ENCODE measurements around the gene SMIM36. TPM values are rescaled to one million over a fixed set of nuclear protein-coding genes. Genes with fewer than 3 reads are reported as not detected.
"Not testable (repeated sequence)": the region's sequence is repeated elsewhere in the genome, so short reads cannot be mapped to it uniquely, and the experiment has no call there.

Gene SMIM36
- not detected in 2 replicates for total RNA-seq (2014; rRNA removed; shearing (Covaris generic))

- in situ Hi-C loops (cut with HindIII; ENCODE audit: low sequenced_read_pairs) = no loop called here
- no peak for DNase-seq (ENCODE audit: low spot score)
Measured at GRCh38 chr17:55510986-55511721, at the start of gene SMIM36. TSS of gene SMIM36 (minus strand) at chr17:55511452.

GRCh38 chr17:55555772-55556171 is 44.5 kb upstream of the SMIM36 start:
- in situ Hi-C loops (cut with HindIII; ENCODE audit: low sequenced_read_pairs) = no loop called here
- DNase-seq (ENCODE audit: low spot score) = no peak

DNA sequence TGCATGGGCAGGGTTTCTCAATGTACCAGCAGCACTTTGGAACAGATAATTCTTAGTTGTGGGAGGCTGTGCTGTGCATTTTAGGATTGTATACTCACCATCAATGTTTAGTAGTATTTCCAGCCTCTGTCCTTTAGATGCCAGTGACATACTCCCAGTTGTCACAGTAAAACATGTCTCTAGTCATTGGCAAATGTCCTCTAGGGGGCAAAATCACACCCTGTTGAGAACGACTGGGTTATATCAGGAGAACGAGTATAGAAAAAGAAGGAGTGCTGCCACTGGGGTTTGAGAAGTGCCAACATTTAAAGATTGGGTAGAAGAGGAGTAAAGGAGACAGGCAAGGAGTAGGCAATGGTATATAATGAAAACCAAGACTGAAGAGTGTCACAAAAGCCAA is 37.9 kb upstream of the SMIM36 start:
- in situ Hi-C loops (cut with HindIII; ENCODE audit: low sequenced_read_pairs) = no loop called here
- no peak for DNase-seq (ENCODE audit: low spot score)

DNA sequence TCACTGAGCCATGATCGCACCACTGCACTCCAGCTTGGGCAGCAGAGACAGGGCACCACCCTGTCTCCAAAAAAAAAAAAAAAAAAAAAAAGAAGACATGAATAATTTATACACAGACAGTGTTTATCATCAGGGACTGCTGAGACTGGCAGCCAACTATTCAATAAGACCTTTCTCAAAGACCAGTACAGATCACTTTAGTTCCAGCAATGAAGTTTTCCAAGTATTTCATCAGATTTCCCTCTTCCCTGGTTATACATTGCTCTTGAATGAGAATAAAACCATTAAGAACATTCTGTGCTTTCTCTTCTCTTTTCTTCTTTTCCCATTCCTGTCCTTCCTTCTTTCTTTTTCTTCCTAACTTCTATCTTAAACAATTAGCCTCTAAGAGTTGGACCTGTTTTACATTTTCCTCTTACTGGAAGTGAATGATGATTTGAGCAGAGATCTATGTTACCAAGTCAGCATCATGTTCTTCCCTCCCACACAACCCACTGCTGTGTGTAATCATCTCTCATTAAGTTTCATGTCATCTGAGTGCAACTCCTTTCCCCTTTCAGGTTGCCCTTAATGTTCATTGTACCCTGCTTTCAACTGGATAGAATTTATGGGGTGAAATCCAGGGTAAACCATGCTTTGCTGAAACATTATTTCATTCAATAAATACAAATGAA is 35.9 kb upstream of the SMIM36 start:
- no peak for DNase-seq (ENCODE audit: low spot score)
- in situ Hi-C loops (cut with HindIII; ENCODE audit: low sequenced_read_pairs) = no loop called here

DNA sequence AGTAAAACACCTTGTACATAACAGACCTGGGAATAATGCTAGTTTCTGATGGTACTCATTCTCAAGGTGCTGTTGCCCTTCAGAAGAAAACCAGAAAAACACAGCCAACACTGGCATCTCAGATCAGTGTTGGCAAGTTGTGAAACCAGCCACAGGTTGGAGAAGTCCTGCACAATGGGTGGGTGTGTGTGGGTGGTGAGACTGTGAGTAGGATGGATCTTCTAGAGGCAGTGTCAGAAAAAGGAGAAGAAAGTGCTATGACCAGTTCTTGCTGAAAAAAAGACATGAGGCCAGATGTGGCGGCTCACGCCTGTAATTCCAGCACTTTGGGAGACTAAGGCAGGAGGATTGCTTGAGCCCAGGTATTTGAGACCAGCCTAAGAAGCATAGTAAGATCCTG is 35.2 kb upstream of the SMIM36 start:
- DNase-seq (ENCODE audit: low spot score) = no peak
- in situ Hi-C loops (cut with HindIII; ENCODE audit: low sequenced_read_pairs) = no loop called here

GRCh38 chr17:55545806-55546205 is 34.6 kb upstream of the SMIM36 start:
- in situ Hi-C loops (cut with HindIII; ENCODE audit: low sequenced_read_pairs) = no loop called here
- no peak for DNase-seq (ENCODE audit: low spot score)

DNA sequence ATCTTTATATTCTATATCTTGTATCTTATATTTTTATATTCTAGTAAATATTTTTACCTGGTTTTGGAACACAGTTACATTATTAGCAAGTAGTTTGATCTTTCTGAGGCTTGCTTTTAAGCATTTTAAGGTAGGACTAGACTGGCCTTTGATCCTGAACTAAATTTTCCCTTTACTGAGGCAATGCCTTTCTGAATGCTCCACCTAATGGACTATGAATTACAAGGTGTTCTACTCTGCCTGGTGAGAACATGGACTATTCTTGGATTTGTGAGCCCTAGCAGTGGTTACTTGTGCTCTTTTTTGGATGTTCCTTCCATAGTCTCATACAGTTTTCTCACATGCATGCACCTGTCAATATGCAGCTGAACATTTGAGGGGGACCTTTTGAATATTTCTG is 32.5 kb upstream of the SMIM36 start:
- in situ Hi-C loops (cut with HindIII; ENCODE audit: low sequenced_read_pairs) = no loop called here
- no peak for DNase-seq (ENCODE audit: low spot score)

DNA sequence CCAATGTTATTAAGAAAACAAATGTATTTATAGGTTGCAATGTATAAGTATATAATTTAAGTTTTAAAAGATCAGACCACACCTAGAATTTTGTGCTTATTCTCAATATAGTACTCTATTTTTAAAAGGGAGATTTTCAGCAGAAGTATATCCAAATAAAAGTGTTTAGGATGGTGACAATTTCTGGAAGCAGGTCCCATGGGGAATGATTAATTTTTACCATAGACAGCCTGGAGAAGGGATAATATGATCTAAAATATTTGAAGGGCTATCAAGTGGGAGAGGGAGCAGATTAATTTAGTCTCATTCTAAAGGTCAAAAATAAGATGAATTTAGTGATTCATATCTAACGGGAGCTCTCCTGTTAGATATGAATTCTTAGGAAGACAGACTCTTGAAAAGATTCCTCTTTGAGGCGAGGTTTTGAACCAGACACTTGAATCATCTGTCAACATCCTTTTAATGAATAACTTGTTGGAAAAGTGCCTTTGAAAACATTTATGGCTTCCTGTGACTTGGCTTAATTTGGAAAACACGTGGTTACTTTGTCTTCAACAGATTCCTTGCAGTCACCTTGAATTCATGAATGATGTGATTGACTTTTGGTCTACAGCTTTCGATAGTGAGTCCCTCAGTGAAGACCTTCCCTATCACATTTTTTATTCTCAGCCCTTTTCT is 29.3 kb upstream of the SMIM36 start:
- in situ Hi-C loops (cut with HindIII; ENCODE audit: low sequenced_read_pairs) = no loop called here

GRCh38 chr17:55536205-55536604 is 25.0 kb upstream of the SMIM36 start:
- in situ Hi-C loops (cut with HindIII; ENCODE audit: low sequenced_read_pairs) = no loop called here
- no peak for DNase-seq (ENCODE audit: low spot score)

More for the DNA sequence above, 29.3 kb upstream of the SMIM36 start:
- DNase-seq (ENCODE audit: low spot score) = no peak

DNA sequence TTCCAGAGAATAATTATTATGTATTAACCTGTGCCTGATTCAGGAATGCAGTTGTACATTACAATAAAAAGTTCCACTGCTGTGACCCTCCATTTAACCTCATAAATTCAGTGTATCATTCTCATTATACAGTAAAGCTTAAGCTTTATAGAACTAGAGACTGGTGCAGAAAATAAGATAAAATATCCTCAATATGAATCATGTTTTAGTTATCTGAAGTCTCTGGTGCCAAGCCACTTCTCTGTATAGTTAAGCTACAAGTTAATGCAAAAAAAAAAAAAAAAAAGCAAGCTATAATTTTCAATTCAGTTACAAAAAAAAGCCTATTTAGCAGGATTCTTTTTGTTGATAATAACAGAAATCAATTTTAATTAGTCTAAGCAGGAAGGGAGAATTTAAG is 22.4 kb upstream of the SMIM36 start:
- DNase-seq (ENCODE audit: low spot score) = no peak
- in situ Hi-C loops (cut with HindIII; ENCODE audit: low sequenced_read_pairs) = no loop called here

- no peak for DNase-seq (ENCODE audit: low spot score)
- in situ Hi-C loops (cut with HindIII; ENCODE audit: low sequenced_read_pairs) = no loop called here
Measured at GRCh38 chr17:55532670-55533069, 21.4 kb upstream of the SMIM36 start.

DNA sequence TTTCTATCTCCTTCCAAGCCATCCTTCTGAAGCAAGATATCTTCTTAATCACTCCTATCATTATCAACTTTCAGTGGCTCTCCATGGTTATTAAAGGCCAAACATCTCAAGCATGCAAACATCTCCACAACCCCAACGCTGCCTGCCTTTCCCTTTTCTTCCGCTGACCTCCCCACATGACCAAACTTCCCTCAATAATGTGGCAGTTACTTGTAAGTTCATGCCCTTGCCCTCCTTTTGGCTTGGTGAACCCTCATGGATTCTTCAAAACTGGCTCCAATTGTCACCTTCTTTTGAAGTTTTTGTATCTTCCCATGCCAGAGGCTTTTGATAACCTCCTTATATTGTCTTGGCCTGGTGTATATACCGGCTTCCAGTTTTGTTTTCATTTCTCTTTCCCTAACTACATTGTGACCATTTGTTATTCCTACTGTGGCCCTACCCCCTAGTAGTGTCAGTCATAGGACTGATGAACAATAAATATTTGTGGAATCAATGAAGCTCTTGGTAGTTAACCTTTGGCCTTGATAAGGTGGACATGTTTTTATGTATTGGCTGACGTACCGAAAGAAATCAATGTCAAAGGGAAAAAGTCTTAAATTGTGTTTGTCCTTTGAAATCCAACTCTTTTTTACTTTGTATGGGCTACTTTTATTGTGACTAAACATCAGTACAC is 19.9 kb upstream of the SMIM36 start:
- DNase-seq (ENCODE audit: low spot score) = no peak
- in situ Hi-C loops (cut with HindIII; ENCODE audit: low sequenced_read_pairs) = no loop called here

- DNase-seq (ENCODE audit: low spot score) = no peak
- in situ Hi-C loops (cut with HindIII; ENCODE audit: low sequenced_read_pairs) = no loop called here
Measured at GRCh38 chr17:55530064-55530463, 18.8 kb upstream of the SMIM36 start.

- in situ Hi-C loops (cut with HindIII; ENCODE audit: low sequenced_read_pairs) = no loop called here
- DNase-seq (ENCODE audit: low spot score) = peak; percentile 23
Measured at GRCh38 chr17:55527540-55528118, 16.4 kb upstream of the SMIM36 start.

GRCh38 chr17:55524440-55525220 is 13.4 kb upstream of the SMIM36 start:
- DNase-seq (ENCODE audit: low spot score) = no peak
- in situ Hi-C loops (cut with HindIII; ENCODE audit: low sequenced_read_pairs) = no loop called here

GRCh38 chr17:55523032-55523431 is 11.8 kb upstream of the SMIM36 start:
- DNase-seq (ENCODE audit: low spot score); in situ Hi-C loops (cut with HindIII; ENCODE audit: low sequenced_read_pairs): not testable (repeated sequence)

DNA sequence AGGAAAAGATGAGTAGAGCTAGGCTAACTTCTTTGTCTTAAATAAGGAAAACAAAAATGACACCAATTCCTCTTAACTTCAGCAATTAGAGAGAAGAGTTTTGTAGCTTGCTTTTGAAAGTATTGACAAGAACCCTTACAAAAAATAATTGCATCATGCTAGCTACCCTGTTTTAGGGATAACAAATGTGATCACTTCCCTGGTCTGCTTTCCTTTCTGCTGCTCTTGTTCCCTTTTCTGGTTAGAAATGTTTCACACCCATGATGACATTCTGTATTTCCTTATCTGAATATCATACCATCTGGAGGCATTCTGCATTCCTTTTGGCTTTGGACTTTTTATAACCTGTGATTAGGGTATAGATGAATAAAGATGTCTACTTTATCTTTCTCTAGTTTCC is 9.9 kb upstream of the SMIM36 start:
- in situ Hi-C loops (cut with HindIII; ENCODE audit: low sequenced_read_pairs) = no loop called here

DNA sequence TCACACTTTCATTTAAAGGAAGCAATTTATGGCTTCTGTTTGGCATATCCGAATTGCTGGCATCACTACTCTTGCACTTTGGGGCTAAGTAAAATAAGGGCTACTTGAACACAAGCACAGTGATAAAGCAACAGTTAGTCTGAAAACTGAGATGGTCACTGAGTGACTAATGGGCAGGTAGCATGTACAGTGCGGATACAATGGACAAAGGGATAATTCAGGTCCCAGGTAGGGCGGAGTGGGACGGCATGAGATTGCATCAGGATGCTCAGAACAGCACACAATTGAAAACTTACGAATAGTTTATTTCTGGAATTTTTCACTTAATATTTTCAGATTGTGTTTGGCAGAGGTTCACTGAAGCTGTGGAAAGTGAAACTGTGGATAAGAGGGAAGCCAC is 9.2 kb upstream of the SMIM36 start:
- in situ Hi-C loops (cut with HindIII; ENCODE audit: low sequenced_read_pairs) = no loop called here
- DNase-seq (ENCODE audit: low spot score) = no peak

More for the DNA sequence above, 9.9 kb upstream of the SMIM36 start:
- no peak for DNase-seq (ENCODE audit: low spot score)

- DNase-seq (ENCODE audit: low spot score) = no peak
- in situ Hi-C loops (cut with HindIII; ENCODE audit: low sequenced_read_pairs) = no loop called here
Measured at GRCh38 chr17:55518510-55518909, 7.3 kb upstream of the SMIM36 start.
